Right kidney (tissue), 1 donor: ENCODE results near the gene C10orf143.

ENCODE experiments used
- DNase-seq: peaks from one replicate; pipeline ENCODE4 v3.0.0-alpha.2; 2016

The C10orf143 gene

GRCh38 chr10:130014263-130015074, 96.2 kb downstream of the C10orf143 start:
- no peak for DNase-seq
